Caco-2 (cell line): ENCODE measurements around the gene PRCC. TPM values are rescaled to one million over a fixed set of nuclear protein-coding genes. Genes with fewer than 3 reads are reported as not detected.

Experiments
- total RNA-seq: library from RNA; stranded (reverse); gene quantifications from 2 replicates; pipeline ENCODE4 v1.2.3, GENCODE V29; 2022

PRCC gene
- total RNA-seq, 1 experiment from 2014 or later, result 101 TPM

Other genes with a start within 250 kb of the PRCC start
- 35.8 and 37.6 TPM in 2 replicates for gene IQGAP3, start 195.0 kb upstream of the PRCC start, total RNA-seq
- gene TTC24, start 187.8 kb upstream of the PRCC start, total RNA-seq, result not detected in 2 replicates
- 99.8 and 105 TPM in 2 replicates for gene NAXE, start 175.8 kb upstream of the PRCC start, total RNA-seq
- 52.5 and 53.5 TPM in 2 replicates for gene GPATCH4, start 166.1 kb upstream of the PRCC start, total RNA-seq
- gene HAPLN2, start 148.1 kb upstream of the PRCC start, total RNA-seq, result not detected in 2 replicates
- gene BCAN, start 125.4 kb upstream of the PRCC start, total RNA-seq, result not detected in 2 replicates
- 18.0 and 22.7 TPM in 2 replicates for gene NES, start 90.1 kb upstream of the PRCC start, total RNA-seq
- gene CRABP2, start 62.0 kb upstream of the PRCC start, total RNA-seq, result 27.1 and 30.6 TPM in 2 replicates
- 26.6 and 27.6 TPM in 2 replicates for gene METTL25B, start 39.1 kb upstream of the PRCC start, total RNA-seq
- 42.3 and 44.1 TPM in 2 replicates for gene ISG20L2, start 38.8 kb upstream of the PRCC start, total RNA-seq
- 52.6 and 54.2 TPM in 2 replicates for gene MRPL24, start 26.4 kb upstream of the PRCC start, total RNA-seq
- 414 and 431 TPM in 2 replicates for gene HDGF, start 15.9 kb upstream of the PRCC start, total RNA-seq
- 5.5 and 6.5 TPM in 2 replicates for gene SH2D2A, start 49.3 kb downstream of the PRCC start, total RNA-seq
- gene INSRR, start 91.6 kb downstream of the PRCC start, total RNA-seq, result not detected in 2 replicates
- gene NTRK1, start 93.3 kb downstream of the PRCC start, total RNA-seq, result not detected in 2 replicates
- gene PEAR1, start 126.2 kb downstream of the PRCC start, total RNA-seq, result 0.18 and 0.39 TPM in 2 replicates
- not detected in 2 replicates for gene LRRC71, start 153.1 kb downstream of the PRCC start, total RNA-seq